Measurements from ENCODE around the gene DNAJC24.

DNAJC24 gene

GRCh38 chr11:31414338-31414737, 44.7 kb downstream of the DNAJC24 start:
- in situ Hi-C loops (cut with MboI; ENCODE audit: low sequenced_read_pairs), result no loop called here

- in situ Hi-C loops (cut with MboI; ENCODE audit: low sequenced_read_pairs), result no loop called here
These were observed 45.8 kb downstream of the DNAJC24 start for GRCh38 chr11:31415435-31415834.

GRCh38 chr11:31417357-31417756, 47.7 kb downstream of the DNAJC24 start:
- in situ Hi-C loops (cut with MboI; ENCODE audit: low sequenced_read_pairs), result no loop called here

DNA sequence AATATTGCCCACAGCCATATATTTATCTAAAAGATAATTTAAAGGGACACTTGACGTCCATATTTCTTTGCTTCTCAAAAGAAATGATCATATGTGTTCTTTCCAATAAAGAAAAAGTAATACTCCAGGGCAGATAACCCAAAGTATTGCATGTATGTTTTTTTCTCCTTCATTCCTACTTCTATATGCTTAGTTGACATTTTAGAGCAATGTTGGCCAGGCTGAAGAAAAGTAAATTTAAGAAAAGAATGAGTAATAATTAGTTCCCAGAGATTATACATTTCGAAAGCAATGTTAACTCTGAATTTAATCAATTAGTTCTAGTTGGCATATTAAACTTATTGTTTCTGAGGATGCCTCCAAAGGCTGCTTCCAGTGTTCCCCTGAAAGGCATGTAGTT, 48.2 kb downstream of the DNAJC24 start:
- in situ Hi-C loops (cut with MboI; ENCODE audit: low sequenced_read_pairs), result no loop called here

GRCh38 chr11:31419138-31419537, 49.5 kb downstream of the DNAJC24 start:
- in situ Hi-C loops (cut with MboI; ENCODE audit: low sequenced_read_pairs), result no loop called here

DNA sequence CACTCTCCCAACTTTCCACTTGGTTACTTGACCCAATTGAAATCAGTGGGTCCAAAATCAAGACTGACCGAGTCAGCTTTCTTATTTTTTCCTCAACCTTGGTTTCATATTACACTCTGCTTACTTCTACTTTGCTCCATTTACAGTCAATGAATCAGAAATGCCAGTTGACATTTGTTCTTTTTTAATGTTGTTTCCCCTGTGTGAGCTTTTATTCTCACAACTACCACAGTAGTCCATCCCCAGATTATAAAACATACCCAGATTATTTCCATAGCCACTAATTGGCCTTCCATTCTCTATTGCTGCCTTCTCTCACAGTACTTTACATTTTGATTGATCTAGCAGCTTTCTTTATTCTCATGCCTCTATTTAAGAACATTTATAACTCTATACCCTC, 50.0 kb downstream of the DNAJC24 start:
- in situ Hi-C loops (cut with MboI; ENCODE audit: low sequenced_read_pairs), result no loop called here

GRCh38 chr11:31421820-31422219, 52.2 kb downstream of the DNAJC24 start:
- in situ Hi-C loops (cut with MboI; ENCODE audit: low sequenced_read_pairs), result no loop called here

DNA sequence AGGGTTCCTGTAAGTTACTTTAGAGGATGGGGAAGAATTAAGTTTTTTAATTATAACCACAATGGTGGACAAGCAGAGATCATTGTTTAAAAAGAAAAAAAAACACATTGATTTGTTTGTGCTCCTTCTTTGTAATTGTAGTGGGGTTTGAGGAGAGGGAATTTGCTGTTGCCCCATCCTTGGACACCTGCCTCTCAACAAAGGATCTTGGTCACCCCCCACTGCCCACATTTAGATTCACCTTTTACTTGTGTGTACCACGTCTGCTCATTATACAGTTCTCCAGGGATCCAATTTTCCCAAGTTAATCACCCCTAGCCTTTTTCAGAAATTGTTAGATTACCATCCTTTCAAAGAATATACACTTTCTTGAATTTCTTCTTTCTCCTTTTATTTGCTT, 53.0 kb downstream of the DNAJC24 start:
- in situ Hi-C loops (cut with MboI; ENCODE audit: low sequenced_read_pairs), result no loop called here

DNA sequence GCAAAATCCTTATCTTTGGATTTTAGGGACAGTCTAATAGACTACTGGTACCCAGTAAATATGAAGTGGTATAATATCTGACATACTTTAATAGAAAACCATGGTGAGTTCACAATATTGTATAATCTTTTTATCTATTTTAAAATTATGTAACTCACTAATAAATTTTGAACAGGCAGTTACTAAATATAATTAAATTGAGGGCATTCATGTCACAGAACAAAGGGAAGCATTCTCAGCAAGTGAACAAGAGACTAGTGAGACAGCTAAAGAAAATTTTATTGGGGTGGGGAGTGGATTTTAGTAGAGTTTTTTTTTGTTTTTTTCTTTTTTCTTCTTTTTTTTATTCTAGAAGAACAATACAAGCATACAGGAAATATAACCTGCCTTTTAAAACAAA, 55.0 kb downstream of the DNAJC24 start:
- in situ Hi-C loops (cut with MboI; ENCODE audit: low sequenced_read_pairs), result no loop called here

DNA sequence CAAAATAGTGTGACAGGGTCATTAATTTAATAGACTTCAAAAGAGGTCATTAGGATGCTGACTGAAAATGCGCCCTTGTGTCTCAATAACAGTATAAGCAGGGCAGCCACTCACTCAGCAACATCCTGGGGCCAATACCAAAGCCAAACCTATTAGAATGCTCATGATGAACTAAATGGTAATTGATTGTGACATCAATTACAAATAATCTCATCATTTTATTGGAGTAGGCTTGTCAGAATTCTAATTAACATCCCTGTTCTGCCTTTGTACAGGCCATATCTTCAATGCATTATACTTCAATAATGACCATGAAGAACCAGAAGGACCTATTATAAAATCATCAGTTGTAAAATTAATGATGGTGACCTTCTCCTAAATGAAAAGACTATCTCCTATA, 64.2 kb downstream of the DNAJC24 start:
- in situ Hi-C loops (cut with MboI; ENCODE audit: low sequenced_read_pairs), result no loop called here

GRCh38 chr11:31437742-31438435, 68.2 kb downstream of the DNAJC24 start:
- in situ Hi-C loops (cut with MboI; ENCODE audit: low sequenced_read_pairs), result no loop called here

GRCh38 chr11:31441296-31441695, 71.6 kb downstream of the DNAJC24 start:
- in situ Hi-C loops (cut with MboI; ENCODE audit: low sequenced_read_pairs), result no loop called here

GRCh38 chr11:31442086-31442485, 72.4 kb downstream of the DNAJC24 start:
- in situ Hi-C loops (cut with MboI; ENCODE audit: low sequenced_read_pairs), result no loop called here

DNA sequence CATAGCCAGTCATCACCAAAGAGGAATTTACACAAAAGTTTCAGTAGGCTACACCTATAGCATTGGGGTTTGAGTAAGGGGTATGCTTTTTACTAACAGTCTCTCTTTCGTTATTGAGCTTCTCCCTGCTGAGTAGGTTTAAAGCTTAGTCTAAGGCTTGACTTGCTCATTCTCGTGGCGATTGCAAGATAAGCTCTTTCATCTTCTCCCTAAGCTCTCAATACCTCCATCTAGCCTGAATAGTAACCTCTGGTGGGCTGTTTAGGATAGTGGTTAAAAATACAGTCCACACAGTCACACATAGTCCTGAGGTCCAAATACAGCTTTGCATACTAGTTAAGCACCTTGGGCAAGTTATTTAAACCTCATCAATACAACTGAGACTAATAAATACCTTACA, 74.1 kb downstream of the DNAJC24 start:
- in situ Hi-C loops (cut with MboI; ENCODE audit: low sequenced_read_pairs), result no loop called here

DNA sequence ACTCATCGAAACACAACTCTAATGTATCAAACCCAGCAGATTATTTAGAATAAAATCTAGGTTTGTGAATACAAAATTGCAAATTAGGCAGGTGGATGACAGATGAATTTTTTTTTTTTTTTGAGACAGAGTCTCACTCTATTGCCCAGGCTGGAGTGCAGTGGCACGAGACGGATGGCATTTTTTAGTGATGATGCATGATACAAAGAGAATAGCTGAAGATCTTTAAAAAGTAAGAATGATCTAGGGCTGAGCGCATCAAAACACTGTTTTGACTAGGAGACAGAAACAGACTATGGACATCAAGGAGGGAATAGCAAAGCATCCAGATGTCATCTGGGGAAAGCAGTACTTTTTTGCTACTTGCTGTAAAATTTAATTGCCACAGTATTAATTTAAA, 76.0 kb downstream of the DNAJC24 start:
- in situ Hi-C loops (cut with MboI; ENCODE audit: low sequenced_read_pairs), result no loop called here

DNA sequence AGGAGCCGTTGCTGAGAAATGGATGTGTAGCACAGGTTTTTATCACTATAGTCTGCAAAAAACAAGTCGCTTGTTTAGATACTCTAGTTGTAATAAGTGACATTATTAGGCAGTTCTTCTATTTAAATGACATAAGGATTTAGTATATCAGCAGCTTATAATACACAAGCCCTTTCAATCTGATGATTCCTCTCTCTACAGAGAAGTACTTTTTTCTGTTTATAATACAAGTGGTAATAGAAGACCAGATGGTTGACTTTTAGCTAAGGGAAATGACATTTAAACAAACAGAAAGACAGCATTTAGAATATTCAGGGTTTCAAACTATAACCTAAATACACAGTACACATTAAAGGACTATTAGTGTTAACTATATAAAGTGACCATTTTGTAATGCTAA, 79.4 kb downstream of the DNAJC24 start:
- in situ Hi-C loops (cut with MboI; ENCODE audit: low sequenced_read_pairs), result no loop called here

GRCh38 chr11:31450841-31451240, 81.2 kb downstream of the DNAJC24 start:
- in situ Hi-C loops (cut with MboI; ENCODE audit: low sequenced_read_pairs), result no loop called here

- in situ Hi-C loops (cut with MboI; ENCODE audit: low sequenced_read_pairs), result no loop called here
These were observed 85.5 kb downstream of the DNAJC24 start for GRCh38 chr11:31455177-31455576.

- in situ Hi-C loops (cut with MboI; ENCODE audit: low sequenced_read_pairs), result no loop called here
These were observed 94.8 kb downstream of the DNAJC24 start for GRCh38 chr11:31464436-31464835.

GRCh38 chr11:31474083-31474482, 104.4 kb downstream of the DNAJC24 start:
- in situ Hi-C loops (cut with MboI; ENCODE audit: low sequenced_read_pairs), result no loop called here

- in situ Hi-C loops (cut with MboI; ENCODE audit: low sequenced_read_pairs), result no loop called here
These were observed 108.0 kb downstream of the DNAJC24 start for GRCh38 chr11:31477528-31478222.

DNA sequence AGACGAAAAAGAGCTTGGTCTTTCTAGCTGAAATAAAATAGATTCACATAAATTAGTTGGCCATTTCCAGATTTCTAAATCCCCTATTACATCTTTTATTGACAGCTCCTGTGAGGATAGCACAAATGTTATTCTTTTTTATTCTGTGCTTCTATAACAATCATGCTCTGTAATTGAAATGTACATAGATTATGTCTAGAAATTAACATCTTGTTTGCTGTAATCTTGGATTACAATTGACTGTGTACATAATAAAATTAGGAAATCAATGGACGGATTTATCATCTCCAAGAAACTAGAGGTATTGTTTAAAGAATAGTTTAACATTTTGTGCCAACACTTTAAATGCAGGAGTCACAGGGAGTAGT, 108.5 kb downstream of the DNAJC24 start:
- in situ Hi-C loops (cut with MboI; ENCODE audit: low sequenced_read_pairs), result no loop called here

- in situ Hi-C loops (cut with MboI; ENCODE audit: low sequenced_read_pairs), result no loop called here
These were observed 109.4 kb downstream of the DNAJC24 start for GRCh38 chr11:31479066-31479465.

All from hTERT RPE-1 (cell line).